Esophagus squamous epithelium (tissue), 5 donors: ENCODE results near the gene POM121L12. TPM values are rescaled to one million over a fixed set of nuclear protein-coding genes. Genes with fewer than 3 reads are reported as not detected.

Experiments
- DNase-seq: peaks from one replicate; lab custom pipeline; 2025; lab: John Stamatoyannopoulos, UW
- H3K27ac ChIP-seq, 4 donors: fragments of 200-600 bp; sonication (generic); one replicate each; pipeline ENCODE4 v1.5.1; 2016 to 2019; ENCODE audit warnings: mild to moderate bottlenecking in 1 of 4
- H3K27me3 ChIP-seq, 4 donors: fragments of 200-600 bp; sonication (generic); 1 replicate in 3 of 4; 2 replicates in 1 of 4; pipeline versions ENCODE4 v1.5.1 to v1.6.0; 2017 to 2021; ENCODE audit warnings: antibody characterized with exemption in 1 of 4
- H3K36me3 ChIP-seq, 3 donors: fragments of 200-600 bp; sonication (generic); one replicate each; pipeline ENCODE4 v1.5.1; 2016 to 2019
- H3K4me1 ChIP-seq, 3 donors: fragments of 200-600 bp; sonication (generic); one replicate each; pipeline ENCODE4 v1.5.1; 2017 to 2019
- H3K4me3 ChIP-seq, 4 donors: fragments of 200-600 bp; sonication (generic); 1 replicate in 3 of 4; 2 replicates in 1 of 4; pipeline ENCODE4 v1.5.1; 2016 to 2019; ENCODE audit warnings: mild to moderate bottlenecking in 2 of 4, moderate library complexity in 1 of 4
- H3K9me3 ChIP-seq, 3 donors: fragments of 200-600 bp; sonication (generic); one replicate each; pipeline ENCODE4 v1.5.1; 2016 to 2019
- CTCF ChIP-seq, 6 experiments: fragments of 450-650 bp in 4 of 6; fragments of 200-600 bp in 2 of 6; sonication (generic) in 2 of 6; IDR thresholded peaks; one replicate each; pipeline ENCODE4 v1.5.1; 2016 to 2019; ENCODE audit warnings: antibody characterized with exemption in 6 of 6, mild to moderate bottlenecking in 4 of 6, moderate library complexity in 4 of 6
- POLR2A ChIP-seq, 4 donors: fragments of 450-650 bp; IDR thresholded peaks; one replicate each; pipeline ENCODE4 v1.6.1; 2017; ENCODE audit warnings: antibody characterized with exemption in 4 of 4, mild to moderate bottlenecking in 4 of 4, moderate library complexity in 3 of 4
- WGBS, 2 donors: methylation state at CpG; one replicate each; pipeline ENCODE4 v1.1.5; 2018; 5-methylcytosine and 5-hydroxymethylcytosine counted together
- intact Hi-C: fragments of 100-400 bp; cut with DNase I; formaldehyde crosslinking; loops from one replicate; pipeline ENCODE4 v1.15.0; 2022
- total RNA-seq, 4 donors: library from RNA; depleted of rRNA; stranded (reverse); fragments of >200 nt; gene quantifications; one replicate each; pipeline ENCODE4 v1.1.0, GENCODE V29; 2016
- donor health status: DM: yes; HTN: yes; CAD: no.

POM121L12 gene
- total RNA-seq: not detected

GRCh38 chr7:53035499-53036412 is at the start of gene POM121L12:
POM121L12 (plus strand) TSS chr7:53035633; CDS start chr7:53035672, 39 bp downstream.
- intact Hi-C loops: no loop called here
- H3K27me3 ChIP-seq: no peaks in the 10 kb centered on the region
- H3K9me3 ChIP-seq: peaks cover 0 to 14% (median 6%) of the 10 kb centered on the region in 3 donors
- H3K4me1 ChIP-seq: no peaks in the 10 kb centered on the region
- TF ChIP-seq POLR2A (IDR thresholded peaks at IDR 0.05) (no peak), CTCF (IDR thresholded peaks at IDR 0.05) (no peak)
- no peak for DNase-seq
- no peaks in the 10 kb centered on the region for H3K36me3 ChIP-seq
- 74 to 93% methylated on average over 8 to 11 of the region's 59 CpGs for WGBS, 2 donors
- no peak within 1 kb of the TSS for H3K27ac ChIP-seq
- H3K4me3 ChIP-seq: no peak within 1 kb of the TSS

DNA sequence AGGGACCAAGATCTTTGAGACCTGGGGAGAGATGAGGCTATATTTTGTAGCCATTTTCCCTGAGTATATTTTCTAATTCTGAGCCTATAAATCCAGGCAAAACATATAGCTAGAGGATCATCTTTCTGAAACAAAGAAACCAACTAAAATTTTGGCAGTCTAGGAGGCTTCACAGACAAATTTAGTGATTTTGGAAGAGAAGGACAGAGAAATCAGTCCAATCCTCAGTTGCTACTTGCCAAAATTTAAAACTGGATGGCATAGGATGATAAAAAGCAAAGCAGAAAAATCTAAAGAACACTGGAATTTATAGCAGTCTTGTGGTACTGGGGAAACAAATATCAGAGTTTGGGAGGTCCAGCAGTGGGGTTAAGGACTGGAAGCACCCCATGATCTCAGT is 43.4 kb upstream of the POM121L12 start:
- Histone ChIP-seq H3K36me3 (no peaks in the 10 kb centered on the region), H3K9me3 (peaks cover 0 to 6% (median 0%) of the 10 kb centered on the region in 3 donors), H3K4me3 (no peak overlapping the region), H3K27me3 (no peaks in the 10 kb centered on the region), H3K27ac (no peak overlapping the region), H3K4me1 (no peaks in the 10 kb centered on the region)
- TF ChIP-seq CTCF (IDR thresholded peaks at IDR 0.05) (no peak), POLR2A (IDR thresholded peaks at IDR 0.05) (no peak)
- intact Hi-C loops: no loop called here
- no peak for DNase-seq

DNA sequence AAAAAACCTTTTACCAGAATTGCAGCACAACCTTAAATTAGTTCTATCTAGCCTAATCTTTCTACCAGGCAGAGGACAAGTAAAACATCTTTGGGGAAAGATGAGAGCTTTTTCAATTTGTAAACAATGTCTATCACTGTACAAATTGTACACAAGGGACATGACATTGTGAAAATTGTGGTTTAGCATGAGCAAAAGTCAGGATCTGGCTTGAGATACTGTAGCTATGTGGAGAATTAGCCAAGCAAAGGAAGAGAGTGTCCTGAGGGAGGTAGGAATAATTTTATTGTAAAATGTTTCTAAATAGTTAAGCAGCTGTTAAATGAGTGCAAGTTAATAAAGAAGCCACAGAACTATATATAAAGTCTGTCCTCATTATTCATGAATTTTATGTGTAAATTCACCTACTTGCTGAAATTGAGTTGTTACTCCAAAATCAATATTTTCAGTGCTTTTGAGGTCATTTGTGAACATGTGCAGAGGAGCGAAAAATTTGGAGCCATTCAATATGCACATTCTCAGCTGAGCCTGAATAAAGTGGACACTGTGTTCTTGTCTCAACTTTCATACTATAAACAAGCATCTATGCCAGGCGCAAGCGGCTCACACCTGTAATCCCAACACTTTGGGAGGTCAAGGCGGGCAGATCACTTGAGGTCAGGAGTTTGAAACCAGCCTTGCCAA is 42.8 kb upstream of the POM121L12 start:
- Histone ChIP-seq H3K27me3 (no peaks in the 10 kb centered on the region), H3K9me3 (peaks cover 0 to 6% (median 0%) of the 10 kb centered on the region in 3 donors), H3K4me3 (no peak overlapping the region), H3K27ac (no peak overlapping the region), H3K4me1 (no peaks in the 10 kb centered on the region), H3K36me3 (no peaks in the 10 kb centered on the region)
- WGBS, 2 donors: 76 to 78% methylated on average over 2 to 4 of the region's 4 CpGs
- no peak for DNase-seq
- intact Hi-C loops: no loop called here
- TF ChIP-seq POLR2A (IDR thresholded peaks at IDR 0.05) (no peak), CTCF (IDR thresholded peaks at IDR 0.05) (no peak)

DNA sequence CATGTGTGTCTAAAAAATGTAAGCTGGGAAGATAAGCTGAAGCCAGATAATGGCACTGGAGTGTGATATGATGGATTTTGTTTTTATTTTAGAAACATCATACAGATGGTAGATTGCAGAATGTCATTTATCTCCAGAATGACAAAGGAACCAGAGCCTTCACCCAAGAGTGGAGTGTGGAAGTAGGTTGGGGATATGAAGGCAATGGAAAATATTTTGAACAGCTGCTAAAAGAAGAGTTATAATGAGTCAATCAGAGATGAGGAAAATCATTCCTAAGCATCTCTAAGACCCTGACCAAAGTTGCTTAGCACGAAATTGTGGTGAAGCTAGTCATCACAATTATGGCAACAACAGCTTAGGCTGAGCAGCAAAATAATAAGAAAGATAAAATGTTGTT is 39.8 kb upstream of the POM121L12 start:
- WGBS, 2 donors: 18 to 29% methylated on average over 1 of the region's 1 CpG
- Histone ChIP-seq H3K36me3 (no peaks in the 10 kb centered on the region), H3K27me3 (no peaks in the 10 kb centered on the region), H3K4me1 (no peaks in the 10 kb centered on the region), H3K4me3 (no peak overlapping the region), H3K9me3 (no peaks in the 10 kb centered on the region), H3K27ac (no peak overlapping the region)
- intact Hi-C loops: no loop called here
- TF ChIP-seq CTCF (IDR thresholded peaks at IDR 0.05) (no peak), POLR2A (IDR thresholded peaks at IDR 0.05) (no peak)
- no peak for DNase-seq

GRCh38 chr7:53001221-53001620 is 34.2 kb upstream of the POM121L12 start:
- intact Hi-C loops: no loop called here
- Histone ChIP-seq H3K4me3 (no peak overlapping the region), H3K27me3 (no peaks in the 10 kb centered on the region), H3K9me3 (peaks cover 0 to 19% (median 5%) of the 10 kb centered on the region in 3 donors), H3K36me3 (no peaks in the 10 kb centered on the region), H3K27ac (no peak overlapping the region), H3K4me1 (no peaks in the 10 kb centered on the region)
- TF ChIP-seq CTCF (IDR thresholded peaks at IDR 0.05): no peak
- TF ChIP-seq POLR2A (IDR thresholded peaks at IDR 0.05): no peak
- DNase-seq: no peak
- WGBS, 2 donors: 54 to 55% methylated on average over 3 of the region's 3 CpGs
